Middle frontal gyrus (tissue), 1 donor: Measurements from ENCODE around the gene SPNS3.
A peak's percentile ranks its signal among the peaks of the same experiment; 100 is the strongest.

Experiments
- DNase-seq: peaks from one replicate; pipeline ENCODE4 v3.0.0-alpha.2; 2015; ENCODE audit warnings: low spot score; ENCODE audit errors: extremely low spot score

SPNS3 gene, protein sequence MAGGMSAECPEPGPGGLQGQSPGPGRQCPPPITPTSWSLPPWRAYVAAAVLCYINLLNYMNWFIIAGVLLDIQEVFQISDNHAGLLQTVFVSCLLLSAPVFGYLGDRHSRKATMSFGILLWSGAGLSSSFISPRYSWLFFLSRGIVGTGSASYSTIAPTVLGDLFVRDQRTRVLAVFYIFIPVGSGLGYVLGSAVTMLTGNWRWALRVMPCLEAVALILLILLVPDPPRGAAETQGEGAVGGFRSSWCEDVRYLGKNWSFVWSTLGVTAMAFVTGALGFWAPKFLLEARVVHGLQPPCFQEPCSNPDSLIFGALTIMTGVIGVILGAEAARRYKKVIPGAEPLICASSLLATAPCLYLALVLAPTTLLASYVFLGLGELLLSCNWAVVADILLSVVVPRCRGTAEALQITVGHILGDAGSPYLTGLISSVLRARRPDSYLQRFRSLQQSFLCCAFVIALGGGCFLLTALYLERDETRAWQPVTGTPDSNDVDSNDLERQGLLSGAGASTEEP

DNA sequence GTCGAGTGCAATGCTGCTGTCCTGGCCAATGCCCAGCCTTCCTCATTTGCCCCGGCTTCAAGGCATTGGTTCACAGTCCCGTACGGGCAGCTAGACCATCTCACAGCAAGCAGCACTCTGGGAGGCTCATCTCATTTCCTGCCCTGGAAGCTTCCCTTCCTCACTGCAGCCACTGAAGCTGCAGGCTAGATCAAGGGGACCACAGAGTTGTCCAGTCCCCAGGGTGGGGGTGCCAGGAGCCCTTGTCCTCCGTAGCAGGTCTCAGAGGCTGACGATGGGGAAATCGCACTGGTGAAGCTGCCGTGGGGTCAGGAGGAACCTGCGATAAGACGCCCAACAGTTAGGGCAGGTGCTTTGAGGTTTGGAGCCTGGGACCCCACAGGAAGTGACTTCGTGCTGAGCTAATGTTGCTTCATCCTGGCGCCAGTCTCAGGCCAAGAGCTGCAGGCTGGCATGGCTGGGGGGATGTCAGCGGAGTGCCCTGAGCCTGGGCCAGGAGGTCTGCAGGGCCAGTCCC lies at the start of gene SPNS3:
Gene SPNS3 (plus strand): TSS at position 426 of the 517 bp plus-strand sequence. CDS start 28 bp downstream, at position 454.
- DNase-seq, result no peak

GRCh38 chr17:4386406-4386805 lies 47.3 kb upstream of the SPNS3 start:
- DNase-seq, result no peak

GRCh38 chr17:4387137-4387536 lies 46.6 kb upstream of the SPNS3 start:
- DNase-seq, result no peak

DNA sequence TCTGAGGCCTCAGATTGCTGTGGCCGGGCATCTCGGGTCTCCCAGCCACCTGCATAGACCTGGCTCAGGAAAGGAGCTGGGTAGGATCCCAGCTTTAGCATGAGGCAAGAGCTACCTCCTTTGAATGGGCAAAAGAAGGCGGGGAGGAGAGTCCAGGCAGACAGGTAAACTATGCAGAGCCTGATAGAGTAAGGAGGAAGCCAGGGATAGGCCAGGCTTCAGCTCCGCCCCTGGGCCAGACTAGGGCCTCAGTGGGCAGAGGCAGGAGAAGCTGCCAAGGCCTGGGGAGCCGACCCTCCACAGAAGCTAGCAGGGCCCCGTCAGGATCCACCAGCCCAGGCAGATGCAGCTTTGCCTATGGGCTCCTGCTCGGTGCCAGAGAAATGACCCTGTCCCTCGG lies 44.7 kb upstream of the SPNS3 start:
- no peak for DNase-seq

DNA sequence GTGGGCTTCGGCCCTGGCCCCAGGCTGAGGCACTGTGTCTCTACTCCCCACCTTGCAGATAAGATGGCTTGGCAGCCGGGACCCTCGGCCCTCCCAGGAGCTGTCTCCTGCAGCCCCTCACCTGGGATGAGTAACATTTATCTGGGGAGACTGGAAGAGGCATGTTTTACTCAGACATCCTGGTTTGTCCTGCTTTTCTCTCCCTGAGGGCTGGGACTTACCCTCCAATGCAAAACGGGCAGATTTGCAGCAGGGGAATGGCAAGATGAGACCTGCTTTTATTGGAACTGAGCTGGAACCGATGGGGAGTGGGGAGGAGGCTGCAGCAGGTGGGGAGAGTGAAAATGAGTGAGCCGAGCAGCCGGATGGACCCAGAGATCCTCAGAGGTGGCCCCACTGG lies 39.9 kb upstream of the SPNS3 start:
- no peak for DNase-seq

- DNase-seq, result no peak
Measured at GRCh38 chr17:4394208-4395110, 39.3 kb upstream of the SPNS3 start.

- no peak for DNase-seq
Measured at GRCh38 chr17:4395111-4395478, 38.6 kb upstream of the SPNS3 start.

DNA sequence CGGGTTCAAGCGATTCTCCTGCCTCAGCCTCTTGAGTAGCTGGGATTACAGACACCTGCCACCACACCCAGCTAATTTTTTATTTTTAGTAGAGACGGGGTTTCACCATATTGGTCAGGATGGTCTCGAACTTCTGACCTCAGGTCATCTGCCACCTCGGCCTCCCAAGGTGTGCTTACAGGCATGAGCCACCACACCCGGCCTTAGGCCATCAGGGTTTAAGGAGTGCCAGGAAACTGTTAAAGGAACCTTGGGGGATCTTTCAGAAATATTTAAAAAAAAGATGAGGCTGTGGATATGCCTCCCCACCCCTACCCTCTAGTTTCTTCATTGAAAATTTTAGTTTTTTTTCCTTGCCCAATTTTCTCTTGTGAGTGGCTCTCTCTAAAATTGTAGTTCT lies 35.9 kb upstream of the SPNS3 start:
- DNase-seq, result no peak

DNA sequence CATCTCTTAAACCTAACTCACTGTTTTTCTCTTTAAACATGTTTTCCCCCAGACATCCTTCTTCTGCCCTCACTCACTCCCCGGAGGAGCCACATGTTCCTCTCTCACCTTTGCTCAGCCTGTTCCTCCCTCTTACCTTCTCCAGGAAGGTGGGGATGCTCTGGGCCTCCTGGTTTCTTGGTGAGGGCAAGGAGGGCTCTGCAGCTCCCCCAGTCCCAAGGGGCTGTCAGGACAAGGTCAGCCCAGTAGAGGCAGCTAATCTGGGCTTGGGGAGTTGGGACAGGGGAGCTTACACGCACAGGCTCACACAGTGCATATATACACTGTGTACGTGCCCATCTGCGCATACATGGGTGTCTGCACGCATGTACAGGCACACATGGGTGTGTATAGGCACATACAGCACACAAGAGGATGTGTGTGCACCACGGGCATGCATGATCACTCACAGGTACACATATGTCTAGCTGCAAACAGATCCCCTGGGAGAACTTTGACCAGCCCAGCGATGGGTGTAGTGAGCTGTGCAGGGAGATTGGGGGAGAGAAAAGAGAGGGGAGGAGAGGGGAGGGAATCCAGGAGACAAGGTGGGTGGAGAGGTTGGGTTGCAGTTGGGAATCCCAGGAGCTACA lies 28.6 kb upstream of the SPNS3 start:
- no peak for DNase-seq

DNA sequence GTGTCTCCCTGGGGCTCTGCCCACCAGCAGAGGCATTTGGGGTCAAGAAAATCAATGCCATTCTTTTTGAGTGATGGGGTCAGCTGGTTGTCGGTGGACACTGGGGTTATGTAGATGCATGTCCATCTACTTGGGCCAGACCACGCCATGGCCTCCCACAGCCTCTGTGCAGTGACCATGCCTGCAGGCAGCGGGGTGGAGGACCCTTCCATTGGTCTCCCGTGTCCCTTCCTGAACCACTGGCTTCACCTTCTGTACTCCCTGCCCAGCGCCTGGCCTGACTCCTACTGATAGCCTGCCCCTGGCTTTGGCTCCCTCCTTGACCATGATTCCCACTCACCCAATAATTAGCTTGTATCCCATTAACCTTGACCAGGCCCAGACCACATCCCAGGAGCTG lies 28.0 kb upstream of the SPNS3 start:
- no peak for DNase-seq

DNA sequence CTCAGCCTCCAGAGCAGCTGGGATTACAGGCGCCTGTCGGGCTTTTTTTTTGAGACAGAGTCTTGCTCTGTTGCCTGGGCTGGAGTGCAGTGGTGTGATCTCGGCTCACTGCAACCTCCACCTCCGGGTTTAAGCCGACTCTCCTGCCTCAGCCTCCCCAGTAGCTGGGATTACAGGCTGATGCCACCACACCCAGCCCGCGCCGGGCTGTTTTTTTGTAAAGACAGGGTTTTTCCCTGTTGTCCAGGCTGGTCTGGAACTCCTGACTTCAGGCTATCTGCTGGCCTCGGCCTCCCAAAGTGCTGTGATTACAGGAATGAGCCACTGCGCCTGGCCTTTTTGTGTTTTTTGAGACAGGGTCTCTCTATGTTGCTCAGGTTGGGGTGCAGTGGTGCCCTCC lies 27.4 kb upstream of the SPNS3 start:
- no peak for DNase-seq

GRCh38 chr17:4407216-4407615 lies 26.5 kb upstream of the SPNS3 start:
- no peak for DNase-seq

DNA sequence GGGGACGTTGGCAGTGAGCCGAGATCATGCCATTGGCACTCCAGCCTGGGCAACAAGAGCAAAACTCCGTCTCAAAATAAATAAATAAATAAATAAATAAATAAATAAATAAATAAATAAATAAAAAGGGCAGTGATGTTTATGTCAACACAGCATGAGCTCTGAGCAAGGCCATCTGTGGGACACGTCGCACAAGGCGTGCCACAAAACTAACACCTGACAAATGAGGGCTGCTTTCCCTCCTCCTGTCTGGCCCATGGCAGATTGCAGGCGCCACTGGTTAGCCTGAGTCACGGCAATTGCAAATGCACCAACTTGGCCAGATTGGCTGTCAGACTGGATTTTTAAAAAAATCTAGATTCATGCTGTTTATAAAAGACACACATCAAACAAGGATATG lies 25.9 kb upstream of the SPNS3 start:
- no peak for DNase-seq

- DNase-seq, result no peak
Measured at GRCh38 chr17:4409659-4410058, 24.1 kb upstream of the SPNS3 start.

- DNase-seq, result no peak
Measured at GRCh38 chr17:4411201-4411600, 22.5 kb upstream of the SPNS3 start.

GRCh38 chr17:4412933-4413831 lies 20.6 kb upstream of the SPNS3 start:
- DNase-seq, result peak; percentile 91

GRCh38 chr17:4417129-4417667 lies 16.5 kb upstream of the SPNS3 start:
- no peak for DNase-seq

DNA sequence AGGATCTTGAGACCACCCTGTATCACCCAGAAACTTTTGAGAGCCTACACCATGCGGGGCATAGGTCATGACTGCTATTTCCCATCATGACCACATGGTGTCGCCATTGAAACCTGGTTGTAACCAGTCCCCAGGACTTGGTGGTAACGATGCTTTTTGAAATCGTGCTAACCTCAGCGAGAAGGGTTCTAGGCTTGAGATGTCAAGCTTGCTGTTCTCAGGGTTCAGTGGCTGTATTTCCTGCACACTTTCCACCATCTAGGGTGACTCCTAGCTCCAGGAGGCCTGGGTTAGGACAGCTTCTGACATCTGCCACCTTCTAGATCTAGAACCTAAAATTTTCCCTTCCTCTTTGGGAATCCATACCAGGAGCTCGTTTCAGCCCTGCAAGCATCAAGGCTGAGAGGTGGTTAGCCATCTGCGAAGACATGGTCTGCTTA lies 13.0 kb upstream of the SPNS3 start:
- peak; percentile 58 for DNase-seq

- no peak for DNase-seq
Measured at GRCh38 chr17:4422864-4423263, 10.9 kb upstream of the SPNS3 start.

- no peak for DNase-seq
Measured at GRCh38 chr17:4425398-4425797, 8.3 kb upstream of the SPNS3 start.
